A549 (cell line): Measurements from ENCODE around the gene TRAPPC2B. TPM values are rescaled to one million over a fixed set of nuclear protein-coding genes. Genes with fewer than 3 reads are reported as not detected.

ENCODE experiments used
- ATAC-seq, 2 experiments: fragments of 200-7000 bp in 1 of 2; fragments of >200 bp in 1 of 2; cut with Nextera tagmentation in 1 of 2; cut with Tn5 transposase in 1 of 2; 3 replicates each; pipeline versions ENCODE4 v1.8.0 to v1.9.1; 2018 to 2020; ENCODE audit warnings: mild to moderate bottlenecking in 1 of 2, moderate library complexity in 1 of 2
- CTCF ChIA-PET: fragments of 300-600 bp; sonication (Branson Sonifier 250); formaldehyde crosslinking; extraction: SDS; loops from one replicate; lab custom pipeline; 2021; ENCODE audit warnings: antibody characterized with exemption, inconsistent platforms; lab: Yijun Ruan, JAX
- POLR2A ChIA-PET: fragments of 350-600 bp; formaldehyde crosslinking; extraction: SDS; loops from one replicate; lab custom pipeline; 2021; ENCODE audit warnings: antibody characterized with exemption, inconsistent platforms; lab: Yijun Ruan, JAX
- DNase-seq, 2 experiments: peaks; one replicate each; pipeline versions ENCODE4 v3.0.0 to v3.0.0-alpha.2; 2011 to 2016; ENCODE audit warnings: low read depth in 1 of 2, low spot score in 1 of 2
- FAIRE-seq: peaks from 2 replicates; lab custom pipeline; 2011; peaks lifted over from hg19 to GRCh38; lab: Jason Lieb, UNC
- H3K27ac ChIP-seq, 2 experiments: fragments of >200 bp; sonication (Bioruptor Twin); formaldehyde crosslinking; 3 replicates each; pipeline ENCODE4 v1.5.1; 2016 to 2017
- H3K4me1 ChIP-seq: fragments of >200 bp; sonication (Bioruptor Twin); formaldehyde crosslinking; 3 replicates; pipeline ENCODE4 v1.6.1; 2016
- H3K4me2 ChIP-seq: fragments of >200 bp; sonication (Bioruptor Twin); formaldehyde crosslinking; 3 replicates; pipeline ENCODE4 v1.6.1; 2016
- H3K4me3 ChIP-seq: fragments of >200 bp; sonication (Bioruptor Twin); formaldehyde crosslinking; 3 replicates; pipeline ENCODE4 v1.5.1; 2016
- H3K9me3 ChIP-seq: fragments of >200 bp; sonication (Bioruptor Twin); formaldehyde crosslinking; 3 replicates; pipeline ENCODE4 v1.6.1; 2016
- ATOH8 ChIP-seq: fragments of 250-450 bp; sonication (Bioruptor Pico); IDR thresholded peaks from 2 replicates; pipeline ENCODE4 v1.5.0; 2020; ENCODE audit warnings: low read depth, mild to moderate bottlenecking, moderate library complexity
- CBX8 ChIP-seq: fragments of 200-600 bp; sonication (generic); IDR thresholded peaks from 2 replicates; pipeline ENCODE4 v1.6.1; 2016
- CEBPB ChIP-seq, 2 experiments: fragments of >200 bp in 1 of 2; sonication (Bioruptor Twin) in 1 of 2; formaldehyde crosslinking in 1 of 2; IDR thresholded peaks; 2 replicates each; pipeline ENCODE4 v1.6.1; 2012 to 2016
- CHD2 ChIP-seq: fragments of 150-350 bp; IDR thresholded peaks from 2 replicates; pipeline ENCODE4 v1.6.1; 2014; ENCODE audit warnings: low read length; ENCODE audit not compliant: partially characterized antibody
- E2F6 ChIP-seq: IDR thresholded peaks from 2 replicates; pipeline ENCODE4 v1.6.1; 2012; ENCODE audit warnings: low read depth, borderline replicate concordance
- EHF ChIP-seq: fragments of 250-450 bp; sonication (Bioruptor Pico); IDR thresholded peaks from 2 replicates; pipeline ENCODE4 v1.5.0; 2020; ENCODE audit warnings: mild to moderate bottlenecking
- EHMT2 ChIP-seq: fragments of 200-600 bp; sonication (generic); IDR thresholded peaks from 2 replicates; pipeline ENCODE4 v1.6.1; 2016; ENCODE audit warnings: antibody characterized with exemption, low read depth, mild to moderate bottlenecking, moderate library complexity
- ESRRA ChIP-seq: fragments of 150-350 bp; IDR thresholded peaks from 2 replicates; pipeline ENCODE4 v1.6.1; 2014; ENCODE audit warnings: mild to moderate bottlenecking, low read length, borderline replicate concordance
- FOSL2 ChIP-seq, 2 experiments: fragments of 450-650 bp in 1 of 2; fragments of >200 bp in 1 of 2; sonication (Bioruptor Twin) in 1 of 2; formaldehyde crosslinking; IDR thresholded peaks; 2 replicates each; pipeline versions ENCODE4 v1.5.0 to v1.6.1; 2016 to 2020; ENCODE audit warnings: mild to moderate bottlenecking in 1 of 2, moderate library complexity in 1 of 2
- HDAC2 ChIP-seq: fragments of 200-600 bp; sonication (generic); IDR thresholded peaks from 2 replicates; pipeline ENCODE4 v1.6.1; 2016
- HEYL ChIP-seq: fragments of 250-450 bp; sonication (Bioruptor Pico); IDR thresholded peaks from 2 replicates; pipeline ENCODE4 v1.8.0; 2021; ENCODE audit warnings: mild to moderate bottlenecking, moderate library complexity
- HMGXB4 ChIP-seq: fragments of 250-450 bp; sonication (Bioruptor Pico); IDR thresholded peaks from 2 replicates; pipeline ENCODE4 v1.5.0; 2021; ENCODE audit warnings: mild to moderate bottlenecking, moderate library complexity, borderline replicate concordance
- HOXB5 ChIP-seq: fragments of 250-450 bp; sonication (Bioruptor Pico); IDR thresholded peaks from 2 replicates; pipeline ENCODE4 v1.5.0; 2020; ENCODE audit warnings: mild to moderate bottlenecking, moderate library complexity
- JUN ChIP-seq, 2 experiments: fragments of >200 bp; sonication (Bioruptor Twin); formaldehyde crosslinking; IDR thresholded peaks; 2 replicates in 1 of 2; 3 replicates in 1 of 2; pipeline ENCODE4 v1.6.1; 2016 to 2017
- JUNB ChIP-seq: fragments of >200 bp; sonication (Bioruptor Twin); formaldehyde crosslinking; IDR thresholded peaks from 2 replicates; pipeline ENCODE4 v1.6.1; 2016
- MAFK ChIP-seq: fragments of 450-650 bp; IDR thresholded peaks from 2 replicates; pipeline ENCODE4 v1.6.1; 2014; ENCODE audit not compliant: partially characterized antibody
- MAZ ChIP-seq: fragments of 150-350 bp; IDR thresholded peaks from 2 replicates; pipeline ENCODE4 v1.6.1; 2014; ENCODE audit warnings: antibody characterized with exemption, low read depth, low read length, borderline replicate concordance
- MYC ChIP-seq: IDR thresholded peaks from 2 replicates; pipeline ENCODE4 v1.6.1; 2012; ENCODE audit warnings: mild to moderate bottlenecking, inconsistent platforms, low read length, improper control_type of control experiment, borderline replicate concordance
- NPAS2 ChIP-seq: fragments of 250-450 bp; sonication (Bioruptor Pico); IDR thresholded peaks from 2 replicates; pipeline ENCODE4 v1.8.0; 2022; ENCODE audit warnings: mild to moderate bottlenecking, moderate library complexity, borderline replicate concordance
- PHF8 ChIP-seq: fragments of 200-600 bp; sonication (generic); IDR thresholded peaks from 2 replicates; pipeline ENCODE4 v1.6.1; 2016; ENCODE audit warnings: low read depth, mild to moderate bottlenecking, antibody characterized with exemption, moderate library complexity, borderline replicate concordance
- POLR2A ChIP-seq: IDR thresholded peaks from 2 replicates; pipeline ENCODE4 v1.6.1; 2012; ENCODE audit warnings: mild to moderate bottlenecking, low read length
- POLR2AphosphoS2 ChIP-seq: conservative IDR thresholded peaks from 2 replicates; pipeline ENCODE4 v1.6.1; 2012; ENCODE audit warnings: low read length, improper control_type of control experiment, inconsistent platforms
- RCOR1 ChIP-seq: fragments of 150-350 bp; IDR thresholded peaks from 2 replicates; pipeline ENCODE4 v1.6.1; 2014; ENCODE audit warnings: antibody characterized with exemption, low read length, low read depth
- RFX5 ChIP-seq: fragments of 450-650 bp; IDR thresholded peaks from 2 replicates; pipeline ENCODE4 v1.7.1; 2014; ENCODE audit warnings: antibody characterized with exemption, mild to moderate bottlenecking, moderate library complexity
- RNF2 ChIP-seq: fragments of 200-600 bp; sonication (generic); IDR thresholded peaks from 2 replicates; pipeline ENCODE4 v1.6.1; 2016; ENCODE audit warnings: low read depth, mild to moderate bottlenecking, antibody characterized with exemption, moderate library complexity, borderline replicate concordance
- TFCP2L1 ChIP-seq: fragments of 250-450 bp; sonication (Bioruptor Pico); IDR thresholded peaks from 2 replicates; pipeline ENCODE4 v1.5.0; 2021; ENCODE audit warnings: mild to moderate bottlenecking
- TP53 ChIP-seq: fragments of 250-450 bp; sonication (Bioruptor Pico); IDR thresholded peaks from 2 replicates; pipeline ENCODE4 v1.5.0; 2021; ENCODE audit warnings: mild to moderate bottlenecking, moderate library complexity
- USF2 ChIP-seq: fragments of 450-650 bp; IDR thresholded peaks from 2 replicates; pipeline ENCODE4 v1.6.1; 2014; ENCODE audit warnings: antibody characterized with exemption
- ZC3H11A ChIP-seq: fragments of 450-650 bp; IDR thresholded peaks from 2 replicates; pipeline ENCODE4 v1.6.1; 2014; ENCODE audit warnings: antibody characterized with exemption, mild to moderate bottlenecking
- WGBS: methylation state at CpG from one replicate; pipeline ENCODE4 v1.1.6; 2017; ENCODE audit errors: missing lambda C conversion rate; 5-methylcytosine and 5-hydroxymethylcytosine counted together
- polyA plus RNA-seq, 4 experiments: library from polyadenylated mRNA; depleted of rRNA in 3 of 4; stranded (reverse); fragments of >200 nt; fragmentation: RNase III in 1 of 4; extraction: RNeasy Plus Mini Kit Qiagen cat#74134 plus additional on column Dnase treatment in 1 of 4; gene quantifications; 2 replicates in 3 of 4; 3 replicates in 1 of 4; pipeline ENCODE4 v1.2.3, GENCODE V29; 2011 to 2017

The TRAPPC2B gene
- polyA plus RNA-seq, 2 of the 4 experiments (the other 2 are of a cell fraction) = 12.2 to 27.8 TPM

- H3K4me2 ChIP-seq = no peak overlapping the region
- ChIA-PET POLR2A (no interaction called here), CTCF (interaction anchor here (0.7 kb wide), 1 partner anchor 110 kb away, joined by 3 read pairs; no protein-coding TSS in a partner anchor)
- DNase-seq = no peak
- no peak overlapping the region for H3K27ac ChIP-seq
- no peak for TF ChIP-seq NPAS2
- peaks cover 87% of the 10 kb centered on the region for H3K9me3 ChIP-seq
- no peaks in the 10 kb centered on the region for H3K4me1 ChIP-seq
- no peak for FAIRE-seq
- ATAC-seq = no peak
- no peak overlapping the region for H3K4me3 ChIP-seq
- 57% methylated on average over 29 of the region's 29 CpGs for WGBS
Measured at GRCh38 chr19:57317503-57317902, 45.8 kb upstream of the TRAPPC2B start.

- H3K4me3 ChIP-seq = peak overlapping the region; percentile 87
- DNase-seq = no peak
- no peak for FAIRE-seq
- POLR2A ChIA-PET = interaction anchor here (0.9 kb wide), 1 partner anchor 362 kb away, joined by 3 read pairs; the partner anchor contains the start of gene ZNF551
- peak overlapping the region; percentile 82 for H3K4me2 ChIP-seq
- no CpG with 5 or more reads among the region's 1 CpG for WGBS
- peaks cover 84% of the 10 kb centered on the region for H3K9me3 ChIP-seq
- ATAC-seq = 0 out of 6 replicates have a peak, but pooled peaks of 1 of the 2 experiments have one; percentile 8
- H3K4me1 ChIP-seq = no peaks in the 10 kb centered on the region
- TF ChIP-seq MAFK (peak; percentile 61), ZC3H11A (no peak)
- H3K27ac ChIP-seq = peak overlapping the region; percentile 88 to 93
- CTCF ChIA-PET = no interaction called here
Measured at GRCh38 chr19:57319869-57320179, 43.5 kb upstream of the TRAPPC2B start.

GRCh38 chr19:57320180-57321084, 42.9 kb upstream of the TRAPPC2B start, which contains the start of gene ZNF543:
TSS of gene ZNF543 (plus strand) at chr19:57320472. CDS start at chr19:57320854, 382 bp downstream.
- ATAC-seq (peak; percentile 98 to 100), DNase-seq (peak; percentile 98 to 99), FAIRE-seq (peak; percentile 98)
- Histone ChIP-seq H3K9me3 (peaks cover 84% of the 10 kb centered on the region), H3K27ac (peak within 1 kb of the TSS; percentile 88 to 93), H3K4me2 (peak within 1 kb of the TSS; percentile 82), H3K4me3 (peak within 1 kb of the TSS; percentile 87), H3K4me1 (no peaks in the 10 kb centered on the region)
- ChIA-PET CTCF (interaction anchor here (1.1 kb wide), 1 partner anchor 9 kb away, joined by 3 read pairs; no protein-coding TSS in a partner anchor), POLR2A (interaction anchor here (0.9 kb wide), 1 partner anchor 361 kb away, joined by 3 read pairs; the partner anchor contains the start of gene ZNF551)
- 4% methylated on average over 52 of the region's 71 CpGs for WGBS
- TF ChIP-seq TP53 (CRISPR knock-in tag) (no peak), RFX5 (peak; percentile 25; the same call in 1 of the 2 replicates), MYC (no peak), CEBPB (IDR thresholded peaks at IDR 0.05) (no peak), E2F6 (peak; percentile 73; the same call in 1 of the 2 replicates), ESRRA (no peak), ATOH8 (CRISPR knock-in tag) (no peak), TFCP2L1 (CRISPR knock-in tag) (no peak), POLR2A (peak; percentile 65), CHD2 (no peak), HMGXB4 (peak; percentile 65; the same call in 1 of the 2 replicates), FOSL2 (IDR thresholded peaks at IDR 0.05) (no peak), FOSL2 (CRISPR knock-in tag; IDR thresholded peaks at IDR 0.05) (peak; percentile 80; the same call in 1 of the 2 replicates), HEYL (CRISPR knock-in tag) (no peak), PHF8 (peak; percentile 97), EHMT2 (no peak), JUNB (no peak), HOXB5 (CRISPR knock-in tag) (0 out of 2 replicates have a peak, but pooled peaks have one; percentile 41), EHF (CRISPR knock-in tag) (no peak), CBX8 (no peak), RCOR1 (no peak), HDAC2 (no peak), USF2 (no peak), RNF2 (peak; percentile 54; the same call in 1 of the 2 replicates), MAFK (no peak), JUN (IDR thresholded peaks at IDR 0.05) (peak in 1 of 2 experiments; percentile 65; a peak in 3 of 5 replicates), MAZ (no peak), POLR2AphosphoS2 (no peak)
